Large intestine (tissue), 3 donors: ENCODE measurements around the gene MRPL4. TPM values are rescaled to one million over a fixed set of nuclear protein-coding genes. Genes with fewer than 3 reads are reported as not detected.

Experiments used
- DNase-seq, 2 donors: peaks; one replicate each; pipeline versions ENCODE4 v3.0.0 to v3.0.0-alpha.2; 2013
- H3K27ac ChIP-seq: one replicate; pipeline ENCODE4 v1.5.1; 2013; ENCODE audit warnings: low read length
- H3K27me3 ChIP-seq: 2 replicates; pipeline ENCODE4 v1.6.1; 2013; ENCODE audit warnings: low read length; ENCODE audit not compliant: control insufficient read depth, insufficient read depth
- H3K36me3 ChIP-seq: 2 replicates; pipeline ENCODE4 v1.6.1; 2013; ENCODE audit warnings: low read length; ENCODE audit not compliant: control insufficient read depth, insufficient read depth
- H3K4me1 ChIP-seq: one replicate; pipeline ENCODE4 v1.6.1; 2013; ENCODE audit warnings: low read length; ENCODE audit not compliant: control insufficient read depth, insufficient read depth
- H3K4me3 ChIP-seq: one replicate; pipeline ENCODE4 v1.5.1; 2013; ENCODE audit warnings: low read length
- H3K9me3 ChIP-seq: one replicate; pipeline ENCODE4 v1.6.1; 2013; ENCODE audit warnings: mild to moderate bottlenecking, low read depth, low read length, moderate library complexity; ENCODE audit not compliant: control insufficient read depth
- WGBS: methylation state at CpG from one replicate; pipeline ENCODE4 v1.1.5; 2013; ENCODE audit warnings: low lambda C conversion rate; ENCODE audit not compliant: insufficient coverage; 5-methylcytosine and 5-hydroxymethylcytosine counted together
- polyA plus RNA-seq: library from polyadenylated mRNA; unstranded; fragments of 120-200 nt; gene quantifications from one replicate; pipeline ENCODE4 v1.2.1, GENCODE V29; 2013

Gene MRPL4
- polyA plus RNA-seq, 1 donor: 37.2 TPM

GRCh38 chr19:10292789-10293636 is 41.0 kb downstream of the MRPL4 start:
- Histone ChIP-seq H3K27ac (no peak overlapping the region), H3K36me3 (no peaks in the 10 kb centered on the region), H3K4me3 (peak overlapping the region; percentile 21), H3K4me1 (peaks cover 47% of the 10 kb centered on the region), H3K27me3 (peaks cover 90% of the 10 kb centered on the region), H3K9me3 (peaks cover 30% of the 10 kb centered on the region)
- peak in 1 of 2 donors; percentile 21 for DNase-seq
- no CpG with 5 or more reads among the region's 56 CpGs for WGBS

GRCh38 chr19:10293637-10294367 is 41.8 kb downstream of the MRPL4 start:
- Histone ChIP-seq H3K4me3 (no peak overlapping the region), H3K27ac (no peak overlapping the region), H3K36me3 (no peaks in the 10 kb centered on the region), H3K4me1 (peaks cover 41% of the 10 kb centered on the region), H3K27me3 (peaks cover 82% of the 10 kb centered on the region), H3K9me3 (peaks cover 30% of the 10 kb centered on the region)
- no CpG with 5 or more reads among the region's 49 CpGs for WGBS
- DNase-seq: no peak

GRCh38 chr19:10294368-10294697 is 42.3 kb downstream of the MRPL4 start:
- H3K27me3 ChIP-seq: peaks cover 79% of the 10 kb centered on the region
- H3K27ac ChIP-seq: no peak overlapping the region
- H3K4me3 ChIP-seq: no peak overlapping the region
- peaks cover 35% of the 10 kb centered on the region for H3K4me1 ChIP-seq
- no CpG with 5 or more reads among the region's 25 CpGs for WGBS
- H3K9me3 ChIP-seq: peaks cover 26% of the 10 kb centered on the region
- no peaks in the 10 kb centered on the region for H3K36me3 ChIP-seq
- DNase-seq: peak in 1 of 2 donors; percentile 30

GRCh38 chr19:10295305-10295846 is 43.4 kb downstream of the MRPL4 start:
- H3K27ac ChIP-seq: no peak overlapping the region
- peaks cover 23% of the 10 kb centered on the region for H3K9me3 ChIP-seq
- no peaks in the 10 kb centered on the region for H3K36me3 ChIP-seq
- peaks cover 30% of the 10 kb centered on the region for H3K4me1 ChIP-seq
- no CpG with 5 or more reads among the region's 48 CpGs for WGBS
- peak overlapping the region; percentile 21 for H3K4me3 ChIP-seq
- DNase-seq: peak in 1 of 2 donors; percentile 51
- peaks cover 73% of the 10 kb centered on the region for H3K27me3 ChIP-seq

- Histone ChIP-seq H3K9me3 (peaks cover 20% of the 10 kb centered on the region), H3K27me3 (peaks cover 66% of the 10 kb centered on the region), H3K4me1 (peaks cover 24% of the 10 kb centered on the region), H3K27ac (no peak overlapping the region), H3K36me3 (no peaks in the 10 kb centered on the region), H3K4me3 (peak overlapping the region; percentile 21)
- no CpG with 5 or more reads among the region's 58 CpGs for WGBS
- DNase-seq: peak in 1 of 2 donors; percentile 60
Measured at GRCh38 chr19:10295847-10296591, 44.0 kb downstream of the MRPL4 start.

- 20% methylated on average over 1 of the region's 14 CpGs for WGBS
- DNase-seq: no peak
- no peak overlapping the region for H3K4me3 ChIP-seq
- no peak overlapping the region for H3K27ac ChIP-seq
- peaks cover 1% of the 10 kb centered on the region for H3K36me3 ChIP-seq
- H3K27me3 ChIP-seq: peaks cover 29% of the 10 kb centered on the region
- peaks cover 6% of the 10 kb centered on the region for H3K4me1 ChIP-seq
- H3K9me3 ChIP-seq: no peaks in the 10 kb centered on the region
Measured at GRCh38 chr19:10299545-10300458, 47.8 kb downstream of the MRPL4 start.

GRCh38 chr19:10305139-10305806 is 53.3 kb downstream of the MRPL4 start:
- Histone ChIP-seq H3K4me1 (no peaks in the 10 kb centered on the region), H3K4me3 (no peak overlapping the region), H3K27me3 (no peaks in the 10 kb centered on the region), H3K27ac (no peak overlapping the region), H3K9me3 (no peaks in the 10 kb centered on the region), H3K36me3 (peaks cover 16% of the 10 kb centered on the region)
- no CpG with 5 or more reads among the region's 17 CpGs for WGBS
- DNase-seq: no peak

- peaks cover 18% of the 10 kb centered on the region for H3K36me3 ChIP-seq
- H3K27ac ChIP-seq: no peak overlapping the region
- H3K4me3 ChIP-seq: no peak overlapping the region
- H3K27me3 ChIP-seq: no peaks in the 10 kb centered on the region
- no peak for DNase-seq
- no peaks in the 10 kb centered on the region for H3K4me1 ChIP-seq
- WGBS: no CpG with 5 or more reads among the region's 5 CpGs
- H3K9me3 ChIP-seq: no peaks in the 10 kb centered on the region
Measured at GRCh38 chr19:10306327-10306726, 54.3 kb downstream of the MRPL4 start.

GRCh38 chr19:10309423-10309822 is 57.4 kb downstream of the MRPL4 start, which contains the start of gene ZGLP1:
TSS of gene ZGLP1 (minus strand) at chr19:10309815.
- peaks cover 18% of the 10 kb centered on the region for H3K36me3 ChIP-seq
- no peak within 1 kb of the TSS for H3K4me3 ChIP-seq
- H3K27me3 ChIP-seq: no peaks in the 10 kb centered on the region
- no peak within 1 kb of the TSS for H3K27ac ChIP-seq
- H3K4me1 ChIP-seq: no peaks in the 10 kb centered on the region
- no CpG with 5 or more reads among the region's 24 CpGs for WGBS
- DNase-seq: no peak
- no peaks in the 10 kb centered on the region for H3K9me3 ChIP-seq
